CD4-positive, alpha-beta T cell treated with Interleukin-1 beta for 1 hour (primary cell): ENCODE results near the gene POLR2I.
"Not testable (repeated sequence)": the region's sequence is repeated elsewhere in the genome, so short reads cannot be mapped to it uniquely, and the experiment has no call there.

Source experiments
- DNase-seq, 2 donors: peaks; one replicate each; pipeline ENCODE4 v3.0.0-alpha.2; 2020 to 2022

Gene POLR2I

DNA sequence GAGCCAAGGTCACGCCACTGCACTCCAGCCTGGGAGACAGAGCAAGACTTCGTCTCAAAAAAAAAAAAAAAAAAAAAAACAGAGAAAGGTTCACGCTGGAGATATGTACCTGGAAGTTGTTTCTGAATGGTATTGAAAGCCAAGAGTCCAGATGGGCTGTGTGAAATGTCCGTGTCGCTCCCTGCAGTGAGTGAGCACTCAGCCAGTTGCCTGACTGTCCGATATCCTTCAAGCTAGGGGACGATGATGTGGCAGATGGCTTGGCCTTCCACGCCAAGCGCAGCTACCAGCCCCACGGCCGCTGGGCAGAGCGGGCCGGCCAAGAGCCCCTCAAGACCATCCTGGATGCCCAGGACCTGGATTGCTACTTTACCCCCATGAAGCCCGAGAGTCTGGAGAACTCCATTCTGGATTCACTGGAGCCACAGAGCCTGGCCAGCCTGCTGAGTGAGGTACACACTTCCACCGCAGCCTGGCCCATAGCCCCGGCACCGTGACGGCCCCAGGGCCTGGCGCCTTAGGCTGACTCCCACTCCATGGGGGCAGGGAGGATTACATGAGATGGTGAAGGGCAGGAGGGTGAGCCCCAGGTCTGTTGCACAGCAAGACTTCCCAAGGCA lies 15.4 kb downstream of the POLR2I start:
- DNase-seq = no peak

DNA sequence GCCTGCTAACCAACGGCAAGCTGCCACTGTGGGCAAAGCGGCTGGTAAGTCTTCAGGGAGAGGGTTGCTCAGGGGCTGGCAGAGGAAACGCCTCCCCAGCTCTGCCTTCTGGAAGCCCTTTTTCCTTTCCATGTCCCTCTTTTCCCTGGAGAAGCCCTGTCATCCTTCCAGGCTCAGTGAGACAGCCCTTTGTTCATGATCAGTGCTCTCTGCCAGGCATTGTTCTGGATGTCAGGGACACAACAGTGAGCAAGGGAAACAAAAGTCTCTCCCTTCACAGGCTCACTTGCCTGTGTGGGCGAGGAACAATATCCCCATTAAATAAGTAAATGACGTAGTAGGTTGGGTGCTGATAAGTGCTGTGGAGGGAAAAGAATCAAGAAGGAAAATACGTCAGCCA lies 17.6 kb downstream of the POLR2I start:
- no peak for DNase-seq

DNA sequence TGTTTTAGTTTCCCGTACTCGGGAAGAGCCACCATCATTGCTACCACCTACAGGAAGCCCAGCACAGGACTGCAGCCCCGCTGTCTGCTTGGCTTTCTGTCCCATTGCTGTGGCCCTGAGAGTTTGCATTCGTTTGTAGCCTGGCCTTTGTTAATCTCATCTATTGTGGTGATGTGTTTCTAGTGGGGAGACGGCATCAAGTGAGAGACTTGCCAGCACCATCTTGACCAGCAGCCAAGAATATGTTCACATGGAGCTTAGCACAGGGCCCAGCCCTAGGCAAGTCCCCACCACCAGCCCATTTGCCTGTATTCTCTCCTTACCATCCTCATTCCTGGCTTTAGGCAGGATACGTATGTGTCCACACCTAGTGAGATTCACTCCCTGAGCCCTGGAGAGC lies 21.0 kb downstream of the POLR2I start:
- no peak for DNase-seq

DNA sequence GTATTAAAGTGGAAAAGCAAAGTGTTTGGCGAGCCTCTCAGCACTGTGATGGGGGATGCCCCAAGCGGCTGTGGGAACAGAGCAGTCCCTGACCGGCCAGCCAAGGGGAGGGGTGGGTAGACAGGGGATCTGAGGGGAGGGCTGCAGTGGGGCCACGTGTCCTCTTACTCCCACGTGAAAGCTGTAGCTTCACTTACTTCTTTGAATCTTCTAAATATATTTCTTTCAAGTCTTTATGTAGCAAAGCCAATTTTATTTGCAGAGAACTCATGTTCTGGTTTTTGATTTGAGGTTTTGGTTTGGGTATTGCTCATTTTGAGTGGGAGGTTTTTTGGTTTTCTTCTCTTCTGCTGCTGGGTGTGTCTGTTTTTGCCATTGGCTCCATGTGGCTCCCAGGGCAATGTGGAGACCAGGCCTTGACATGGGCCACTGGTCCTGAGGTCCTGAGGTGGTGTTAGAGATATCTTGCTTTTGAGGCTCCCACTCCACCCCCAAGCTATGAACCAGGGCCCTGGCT lies 21.5 kb downstream of the POLR2I start:
- DNase-seq = no peak

DNA sequence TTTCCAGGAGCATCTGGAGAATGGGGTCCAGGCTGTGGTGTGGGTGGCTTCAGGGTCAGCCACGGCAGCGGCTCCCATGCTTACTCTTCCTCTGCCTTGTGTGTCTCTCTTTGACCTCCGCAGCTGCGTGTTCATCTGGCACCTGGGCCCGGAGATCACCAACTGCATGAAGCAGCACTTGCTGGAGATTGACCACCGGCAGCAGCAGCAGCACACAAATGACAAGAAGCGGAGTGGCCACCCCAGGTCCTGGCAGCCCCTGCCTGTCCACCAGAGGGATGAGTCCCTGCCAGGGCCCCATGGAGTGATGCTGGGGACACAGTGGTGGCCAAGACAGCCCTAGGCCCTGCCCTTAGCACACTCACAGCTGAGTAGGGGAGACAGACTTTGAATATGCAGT lies 22.1 kb downstream of the POLR2I start:
- DNase-seq = no peak

DNA sequence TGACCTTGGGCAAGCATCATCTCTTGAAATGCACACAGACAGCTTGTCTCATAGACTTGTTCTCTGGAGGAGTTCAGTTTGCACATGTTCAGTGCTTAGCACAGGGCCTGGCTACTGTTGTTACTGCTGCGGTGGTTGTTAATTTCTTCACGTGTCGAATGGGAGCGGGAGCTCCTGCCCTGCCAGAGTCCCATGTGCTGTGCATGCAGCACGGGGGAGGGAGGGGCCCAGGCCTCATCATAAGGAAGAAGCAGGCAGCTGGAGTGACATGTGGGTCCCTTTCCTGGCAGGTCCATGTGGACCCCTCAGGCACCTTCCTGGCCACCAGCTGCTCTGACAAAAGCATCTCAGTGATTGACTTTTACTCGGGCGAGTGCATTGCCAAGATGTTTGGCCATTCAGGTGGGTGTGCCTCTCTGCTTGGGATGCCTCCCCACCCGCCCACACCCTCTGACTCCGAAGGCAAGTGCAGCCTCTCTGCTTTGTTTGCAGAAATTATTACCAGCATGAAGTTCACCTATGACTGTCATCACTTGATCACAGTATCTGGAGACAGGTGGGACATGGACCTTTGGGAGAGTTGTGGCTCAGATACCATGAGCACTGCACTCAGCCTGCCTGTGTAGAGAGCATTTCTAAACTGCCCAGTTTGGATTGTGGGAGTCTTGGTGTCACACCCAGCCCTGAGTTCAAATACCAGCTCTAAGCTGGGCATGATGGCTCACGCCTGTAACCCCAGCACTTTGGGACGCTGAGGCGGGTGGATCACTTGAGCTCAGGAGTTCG lies 23.6 kb downstream of the POLR2I start:
- no peak for DNase-seq

DNA sequence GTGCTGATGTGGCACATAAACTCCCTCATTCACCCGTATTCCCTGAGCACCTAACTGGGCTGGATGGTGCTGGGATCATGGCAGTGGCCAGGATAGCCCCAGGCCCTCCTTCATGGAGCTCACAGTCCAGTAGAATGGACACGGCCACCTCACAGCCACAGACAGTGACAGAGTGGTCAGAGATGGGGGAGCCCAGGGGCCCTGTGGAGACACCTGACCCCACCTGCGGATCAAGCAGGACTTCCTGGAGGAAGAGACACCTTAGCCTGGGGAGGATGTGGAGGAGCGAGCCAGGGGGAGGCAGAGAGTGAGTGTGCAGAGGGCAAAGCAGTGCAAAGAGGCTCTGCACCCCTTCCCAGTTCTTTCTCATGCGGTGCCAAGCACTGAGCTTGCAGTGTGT lies 24.8 kb downstream of the POLR2I start:
- DNase-seq = no peak

DNA sequence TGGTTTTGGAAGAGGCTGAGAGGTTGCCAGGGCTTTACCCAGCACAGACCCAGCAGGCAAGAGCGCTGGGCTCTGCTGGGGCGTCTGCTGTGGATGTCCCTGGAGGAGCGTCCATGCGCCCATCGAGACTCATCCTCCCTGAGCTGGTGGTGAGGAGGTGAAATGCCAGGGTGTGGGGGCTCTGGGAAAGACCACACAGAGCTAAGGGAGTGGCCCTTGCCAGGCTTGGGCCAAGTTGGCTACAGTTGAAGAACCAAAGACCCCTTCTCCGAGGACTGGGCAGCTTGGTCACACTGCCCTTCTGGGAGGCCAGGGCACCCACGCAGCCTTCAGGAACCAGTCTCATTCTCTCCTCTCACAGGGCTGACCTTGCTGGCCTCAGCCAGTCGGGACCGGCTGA lies 28.3 kb downstream of the POLR2I start:
- DNase-seq = no peak

DNA sequence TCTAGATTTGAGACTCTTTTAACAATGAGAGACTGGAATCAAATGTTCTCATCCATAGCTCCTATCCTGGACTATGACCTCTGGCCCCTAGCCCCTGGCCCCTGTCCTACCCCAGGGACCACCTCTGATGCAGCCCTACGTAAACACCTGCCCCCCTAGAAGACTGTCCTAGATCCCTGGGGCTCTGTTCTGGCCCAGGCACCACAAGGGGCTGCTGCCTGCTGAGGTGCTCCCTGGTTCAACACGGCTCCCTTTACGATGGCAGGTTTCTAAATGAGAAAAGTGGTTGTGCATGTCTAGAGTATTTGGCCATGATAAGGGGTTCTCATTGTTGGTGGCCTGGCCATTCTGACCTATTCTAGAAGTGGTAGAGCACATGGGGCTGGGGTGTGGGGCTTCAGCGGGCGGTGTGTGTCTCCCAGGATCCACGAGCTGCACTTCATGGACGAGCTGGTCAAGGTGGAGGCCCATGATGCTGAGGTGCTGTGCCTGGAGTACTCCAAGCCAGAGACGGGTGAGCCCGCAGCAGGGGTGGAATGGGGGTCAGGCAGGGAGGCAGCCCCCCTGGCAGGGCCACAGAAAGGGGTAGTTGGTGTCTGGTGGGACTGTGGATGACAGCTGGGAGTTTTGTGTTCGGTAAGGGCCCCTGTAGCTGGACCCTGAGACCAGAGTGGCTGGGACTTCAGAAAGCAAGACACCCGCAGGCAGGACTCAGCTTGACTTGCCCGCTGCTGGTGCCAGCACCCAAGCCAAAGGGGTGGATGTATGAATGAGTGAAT lies 30.3 kb downstream of the POLR2I start:
- DNase-seq = no peak

DNA sequence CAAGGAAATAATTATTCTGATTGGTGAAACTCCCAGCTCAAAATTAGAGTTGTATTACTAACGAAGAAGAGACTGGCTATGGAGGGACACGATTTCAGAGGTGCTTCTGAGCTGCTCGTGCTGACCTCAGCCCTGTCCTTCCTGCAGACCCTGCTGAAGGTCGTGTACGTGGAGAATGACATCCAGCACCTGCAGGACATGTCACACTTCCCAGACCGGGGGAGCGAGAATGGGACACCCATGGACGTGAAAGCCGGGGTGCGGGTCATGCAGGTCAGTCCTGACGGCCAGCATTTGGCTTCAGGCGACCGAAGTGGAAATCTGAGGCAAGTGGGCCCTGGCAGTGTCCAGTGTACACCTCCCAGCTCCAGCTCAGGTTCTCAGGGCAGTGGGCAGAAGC lies 31.8 kb downstream of the POLR2I start:
- DNase-seq = no peak

DNA sequence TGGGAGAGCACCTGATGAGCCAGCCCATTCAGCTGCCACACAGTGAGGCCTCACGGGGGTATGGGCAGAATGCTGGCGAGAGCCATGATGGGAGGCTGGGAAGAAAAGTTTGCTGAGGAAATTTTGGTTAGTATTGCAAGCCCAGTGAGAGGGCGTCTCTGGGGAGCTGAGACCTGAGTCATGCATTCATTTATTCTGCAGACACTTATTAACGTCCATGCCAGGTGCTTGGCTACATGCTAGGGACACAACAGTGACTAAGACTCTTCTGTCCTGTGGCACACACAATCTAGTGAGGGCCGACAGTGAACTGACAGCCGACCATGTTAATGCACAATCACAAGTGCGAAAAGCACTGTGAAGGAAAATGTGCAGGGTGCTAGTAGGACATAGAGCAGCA lies 32.8 kb downstream of the POLR2I start:
- no peak for DNase-seq

DNA sequence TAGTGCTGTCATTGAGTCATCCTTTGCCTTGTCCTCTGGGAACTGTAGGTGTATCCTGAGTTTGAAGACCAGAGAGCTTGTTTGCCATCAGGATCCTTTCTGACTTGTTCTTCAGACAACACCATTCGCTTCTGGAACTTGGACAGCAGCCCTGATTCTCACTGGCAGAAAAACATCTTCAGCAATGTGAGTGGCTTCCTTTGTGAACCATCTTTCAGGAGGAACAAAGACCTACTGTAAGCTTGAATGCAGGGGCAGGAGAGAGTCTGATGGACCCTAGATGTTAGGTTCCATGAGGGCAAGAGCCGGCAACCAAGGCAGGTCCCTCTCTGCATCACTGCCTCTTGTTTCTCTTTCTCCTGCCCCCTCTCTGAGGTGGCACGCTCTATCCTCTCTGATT lies 33.3 kb downstream of the POLR2I start:
- no peak for DNase-seq

DNA sequence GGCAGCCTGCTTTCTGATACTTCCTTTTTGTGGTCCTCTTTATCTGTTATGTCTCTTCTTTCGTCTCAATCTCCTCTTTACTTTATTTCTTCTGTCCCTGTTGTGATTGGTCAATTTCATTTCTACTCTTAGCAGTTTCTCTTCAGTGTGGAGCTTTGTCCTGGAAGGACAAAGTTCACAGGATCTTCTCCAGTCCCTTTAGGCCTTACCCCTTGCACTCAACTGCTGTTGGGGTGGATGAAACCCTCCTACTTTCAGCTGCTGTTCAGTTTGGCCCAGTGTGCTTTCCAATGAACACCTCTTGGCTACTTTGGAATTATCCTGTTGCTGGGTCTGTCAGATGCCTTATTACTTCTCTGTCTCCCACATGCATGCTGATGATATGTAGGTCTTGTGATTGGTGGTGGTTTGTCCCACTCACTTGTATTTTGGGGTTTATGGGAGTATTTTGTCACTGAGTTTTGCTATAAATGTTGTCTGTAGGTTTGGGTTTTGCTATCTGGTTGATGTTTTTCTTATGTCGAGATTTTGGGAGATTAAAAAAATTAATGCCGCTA lies 35.2 kb downstream of the POLR2I start:
- DNase-seq = no peak

DNA sequence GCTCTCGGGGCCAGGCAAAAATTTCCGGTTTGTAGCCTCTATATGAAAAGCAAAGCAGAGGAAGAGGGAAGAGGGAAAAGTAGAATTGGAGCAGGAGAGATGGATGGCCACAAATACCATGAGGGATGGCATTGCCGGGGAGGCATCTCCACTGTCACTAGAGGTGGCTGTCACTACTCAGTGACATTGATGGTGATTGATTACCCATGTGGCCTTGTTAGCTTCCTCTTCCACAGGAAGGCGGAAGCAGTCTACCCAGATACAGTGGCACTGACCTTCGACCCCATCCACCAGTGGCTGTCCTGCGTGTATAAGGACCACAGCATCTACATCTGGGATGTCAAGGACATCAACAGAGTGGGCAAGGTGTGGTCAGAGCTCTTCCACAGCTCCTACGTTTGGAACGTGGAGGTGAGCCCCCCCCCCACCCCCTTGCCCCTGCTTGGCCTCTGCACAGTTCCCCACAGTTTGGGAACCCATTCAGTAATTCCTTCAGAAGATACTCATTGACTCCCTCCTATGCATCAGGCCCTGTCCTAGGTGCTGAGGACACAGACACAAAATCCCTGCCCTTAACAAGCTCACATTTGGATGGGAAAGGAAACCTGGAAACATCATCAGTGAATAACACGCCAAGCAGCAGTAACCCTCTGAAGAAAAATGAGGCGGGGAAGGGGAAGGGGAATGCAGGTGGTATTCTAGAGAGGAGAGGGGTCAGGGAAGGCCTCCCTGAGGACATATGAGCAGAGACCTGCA lies 41.4 kb downstream of the POLR2I start:
- no peak for DNase-seq

DNA sequence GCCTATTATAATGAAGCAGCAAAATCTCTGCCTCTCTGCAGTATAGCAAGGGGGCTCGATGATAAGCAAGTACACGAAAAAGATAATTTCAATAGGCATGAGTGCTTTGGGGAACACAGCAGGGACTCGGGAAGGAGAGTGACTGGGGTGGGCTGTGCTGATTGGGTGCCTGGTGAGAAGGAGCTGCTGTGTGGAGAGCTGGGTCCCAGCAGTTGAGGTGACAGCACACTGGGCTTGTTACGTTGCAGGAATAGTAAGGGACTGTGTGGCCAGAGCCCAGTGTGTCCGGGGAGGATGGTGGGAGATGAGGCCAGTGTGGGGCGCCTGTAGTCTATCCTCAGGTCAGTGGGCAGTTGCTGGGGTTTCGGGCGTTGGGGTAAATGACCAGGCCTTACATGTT lies 42.6 kb downstream of the POLR2I start:
- no peak for DNase-seq

DNA sequence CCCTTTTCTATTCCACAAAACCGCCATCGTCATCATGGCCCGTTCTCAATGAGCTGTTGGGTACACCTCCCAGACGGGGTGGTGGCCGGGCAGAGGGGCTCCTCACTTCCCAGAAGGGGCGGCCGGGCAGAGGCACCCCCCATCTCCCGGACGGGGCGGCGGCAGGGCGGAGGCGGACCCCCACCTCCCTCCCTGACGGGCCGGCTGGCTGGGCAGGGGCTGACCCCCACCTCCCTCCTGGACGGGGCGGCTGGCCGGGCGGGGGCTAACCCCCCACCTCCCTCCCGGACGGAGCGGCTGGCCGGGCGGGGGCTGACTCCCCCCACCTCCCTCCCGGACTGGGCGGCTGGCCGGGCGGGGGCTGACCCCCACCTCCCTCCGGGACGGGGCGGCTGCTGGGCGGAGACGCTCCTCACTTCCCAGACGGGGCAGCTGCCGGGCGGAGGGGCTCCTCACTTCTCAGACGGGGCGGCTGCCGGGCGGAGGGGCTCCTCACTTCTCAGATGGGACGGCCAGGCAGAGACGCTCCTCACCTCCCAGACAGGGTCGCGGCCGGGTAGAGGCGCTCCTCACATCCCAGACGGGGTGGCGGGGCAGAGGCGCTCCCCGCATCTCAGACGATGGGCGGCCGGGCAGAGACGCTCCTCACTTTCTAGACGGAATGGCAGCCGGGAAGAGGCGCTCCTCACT lies 45.7 kb downstream of the POLR2I start:
- not testable (repeated sequence) for DNase-seq

DNA sequence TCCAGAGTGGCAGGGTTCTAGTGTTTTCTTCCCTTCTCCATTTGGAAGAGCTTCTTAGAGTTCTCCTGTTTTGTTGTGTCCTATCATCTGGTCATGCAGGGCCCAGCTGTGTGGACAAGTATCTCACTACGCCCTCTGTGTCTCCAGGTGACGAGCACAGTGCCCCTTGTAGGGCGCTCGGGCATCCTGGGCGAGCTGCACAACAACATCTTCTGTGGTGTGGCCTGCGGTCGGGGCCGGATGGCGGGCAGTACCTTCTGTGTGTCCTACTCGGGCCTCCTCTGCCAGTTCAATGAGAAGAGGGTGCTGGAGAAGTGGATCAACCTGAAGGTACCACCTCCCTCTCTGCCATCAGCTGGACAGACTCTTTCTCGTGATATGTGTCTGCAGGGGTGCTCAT lies 47.0 kb downstream of the POLR2I start:
- no peak for DNase-seq

DNA sequence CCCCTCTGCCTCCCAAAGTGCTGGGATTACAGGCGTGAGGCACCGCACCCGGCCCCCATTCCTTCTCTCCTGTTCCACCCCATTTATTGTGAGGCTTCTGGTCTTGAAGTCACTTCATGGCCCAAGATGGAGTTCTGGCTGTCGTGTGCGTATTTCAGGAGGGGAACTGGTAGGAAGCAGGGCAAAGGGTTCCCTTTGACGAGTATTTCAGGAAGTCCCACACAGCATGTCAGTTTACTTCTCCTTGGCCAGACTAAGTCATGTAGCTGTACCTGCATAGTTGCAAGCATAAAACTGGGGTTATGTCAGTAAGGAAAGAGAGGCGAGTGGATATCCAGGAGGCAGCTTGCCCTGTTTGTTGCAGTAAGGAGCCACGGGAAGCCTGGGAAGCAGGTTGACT lies 49.8 kb downstream of the POLR2I start:
- DNase-seq = no peak
